Measurements from ENCODE around the gene SHOX. TPM values are rescaled to one million over a fixed set of nuclear protein-coding genes. Genes with fewer than 3 reads are reported as not detected.
"Not testable (repeated sequence)": the region's sequence is repeated elsewhere in the genome, so short reads cannot be mapped to it uniquely, and the experiment has no call there.

The SHOX gene
- total RNA-seq, 1 donor from 2014 or later: not detected

DNA sequence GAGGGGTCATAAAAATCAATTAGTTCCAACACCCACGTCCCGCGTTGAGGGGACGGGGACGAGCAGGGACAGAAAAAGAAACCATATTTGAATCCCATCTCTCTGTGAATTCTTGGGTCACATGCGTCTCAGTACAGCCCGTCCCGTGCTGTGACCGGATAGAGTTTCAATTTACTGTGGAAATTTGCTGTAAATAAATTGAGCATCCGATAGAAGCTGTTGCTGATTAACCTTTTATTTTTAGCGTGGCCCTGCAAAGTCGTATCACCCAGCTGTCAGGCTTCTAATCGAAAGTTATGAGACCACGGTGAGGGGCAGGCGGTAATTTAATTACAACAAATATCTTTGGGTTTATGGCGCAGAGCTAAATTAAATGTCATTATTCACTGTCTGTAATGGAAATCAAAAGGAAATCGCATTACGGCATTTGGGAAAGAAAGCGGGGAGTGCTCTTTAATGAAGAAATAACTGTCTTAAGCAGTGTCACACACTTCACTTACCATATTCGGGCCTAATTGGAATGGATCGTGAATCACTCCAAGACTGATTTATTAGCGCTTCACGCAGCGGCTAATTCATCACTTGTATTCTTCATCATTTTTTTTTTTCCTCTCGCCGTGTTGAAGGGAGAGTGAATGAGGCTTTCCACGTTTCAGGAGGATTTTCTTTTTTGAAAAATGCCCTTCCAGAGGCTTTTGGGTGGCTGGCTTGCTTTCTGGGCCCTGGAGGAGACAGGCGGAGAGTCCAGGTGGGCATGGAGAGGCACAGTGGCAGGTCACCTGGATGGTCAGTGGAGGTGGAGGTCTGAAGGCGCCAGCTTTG is 7.3 kb downstream of the SHOX start:
- DNase-seq: no peak

DNA sequence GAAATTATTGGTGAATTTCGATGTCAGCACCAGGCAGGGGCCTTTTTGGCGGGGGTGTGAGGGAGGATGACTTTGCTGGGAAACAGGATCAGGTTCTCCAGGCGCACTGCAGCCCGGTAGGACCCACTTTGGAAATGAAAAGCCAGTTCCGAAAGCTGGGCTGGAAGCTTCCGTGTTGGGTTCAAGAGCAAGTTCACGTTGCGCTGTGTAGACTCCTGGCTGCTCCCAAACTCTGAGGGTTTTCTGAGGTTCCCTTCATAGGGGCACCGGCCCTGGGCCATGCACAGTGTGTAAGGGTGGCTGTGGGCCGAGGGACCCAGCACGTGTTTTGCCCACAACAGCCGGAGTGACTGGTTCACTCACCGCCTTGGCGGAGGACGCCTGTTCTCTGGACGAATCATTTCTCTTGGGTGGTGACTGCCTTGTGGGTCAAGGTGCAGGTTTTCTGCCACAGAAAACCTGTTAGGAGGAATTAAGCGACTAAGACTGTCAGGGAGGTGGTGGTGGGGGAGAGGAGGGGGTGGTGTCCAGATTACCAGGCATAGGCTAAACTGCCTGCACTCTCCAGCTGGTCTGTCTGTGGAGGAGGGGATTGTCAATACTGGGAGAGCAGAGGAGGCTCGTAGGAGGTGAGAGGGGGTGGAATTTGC is 8.0 kb downstream of the SHOX start:
- DNase-seq: no peak

DNA sequence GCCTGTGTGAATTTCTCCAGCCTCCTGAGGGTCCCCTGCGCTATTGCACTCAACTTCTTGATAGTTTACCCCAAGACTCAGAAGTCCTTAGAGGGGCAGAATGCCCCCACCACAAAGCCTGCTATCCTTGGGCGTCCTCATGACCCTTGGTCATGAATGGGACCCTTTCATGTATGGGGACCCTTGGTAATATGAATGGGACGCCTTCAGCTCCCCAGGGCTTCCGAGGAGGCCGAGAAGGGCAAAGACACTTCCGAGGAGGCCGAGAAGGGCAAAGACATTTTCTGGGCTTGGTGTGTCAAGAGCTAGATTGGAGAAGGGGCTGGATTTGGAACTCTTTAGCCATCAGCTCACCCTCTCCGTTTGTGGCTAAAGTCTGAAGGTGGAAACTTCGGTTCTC is 8.6 kb downstream of the SHOX start:
- no peak for DNase-seq

DNA sequence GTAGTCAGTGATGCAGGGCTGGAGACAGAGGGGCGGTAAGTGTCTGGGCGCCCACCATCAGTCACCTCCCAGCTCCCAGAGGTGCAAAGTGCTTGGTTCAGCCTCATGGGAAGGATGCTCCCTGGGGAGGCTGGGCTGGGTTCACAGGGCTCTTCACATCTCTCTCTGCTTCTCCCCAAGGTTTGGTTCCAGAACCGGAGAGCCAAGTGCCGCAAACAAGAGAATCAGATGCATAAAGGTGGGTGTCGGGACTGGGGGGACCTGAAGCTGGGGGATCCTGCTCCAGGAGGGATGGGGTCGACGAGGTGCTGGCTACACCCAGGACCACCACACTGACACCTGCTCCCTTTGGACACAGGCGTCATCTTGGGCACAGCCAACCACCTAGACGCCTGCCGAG is 10.1 kb downstream of the SHOX start:
- no peak for DNase-seq

DNA sequence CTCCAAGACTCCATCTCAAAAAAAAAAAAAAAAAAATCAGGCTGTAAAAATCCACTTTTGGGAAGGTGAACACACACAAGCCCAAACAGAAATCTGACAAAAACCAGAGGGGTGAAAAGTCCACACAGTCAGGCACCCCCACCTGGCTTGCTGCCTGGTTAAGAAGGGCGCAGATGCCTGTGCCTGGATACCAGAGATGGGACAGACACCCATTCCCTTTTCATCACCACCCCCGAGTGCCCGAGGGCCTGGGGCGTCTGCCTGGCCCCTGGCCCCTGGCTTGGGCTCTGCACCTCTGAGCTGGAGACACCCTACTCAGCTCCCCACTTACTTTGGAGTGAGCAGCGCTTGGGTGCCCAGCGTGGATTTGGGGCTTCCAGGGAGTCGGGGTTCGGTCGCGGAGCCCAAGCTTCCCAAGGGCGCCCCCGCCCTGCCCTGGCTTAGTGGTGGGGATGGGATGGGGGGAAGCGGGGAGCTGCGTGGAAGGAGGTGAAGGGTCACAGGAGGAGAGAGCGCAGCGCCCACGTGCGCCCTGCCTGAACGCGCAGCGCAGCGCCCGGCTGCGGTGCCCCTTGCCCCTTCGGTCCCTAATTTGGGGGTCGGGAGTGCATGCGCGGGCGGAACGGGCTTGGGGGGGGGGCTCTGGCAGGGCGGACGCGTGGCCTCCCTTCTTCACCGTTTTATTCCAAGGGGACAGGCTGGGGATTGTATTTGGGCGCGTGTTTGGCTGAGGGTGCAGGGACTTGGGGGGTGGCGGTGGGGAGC is 11.3 kb downstream of the SHOX start:
- DNase-seq: no peak

DNA sequence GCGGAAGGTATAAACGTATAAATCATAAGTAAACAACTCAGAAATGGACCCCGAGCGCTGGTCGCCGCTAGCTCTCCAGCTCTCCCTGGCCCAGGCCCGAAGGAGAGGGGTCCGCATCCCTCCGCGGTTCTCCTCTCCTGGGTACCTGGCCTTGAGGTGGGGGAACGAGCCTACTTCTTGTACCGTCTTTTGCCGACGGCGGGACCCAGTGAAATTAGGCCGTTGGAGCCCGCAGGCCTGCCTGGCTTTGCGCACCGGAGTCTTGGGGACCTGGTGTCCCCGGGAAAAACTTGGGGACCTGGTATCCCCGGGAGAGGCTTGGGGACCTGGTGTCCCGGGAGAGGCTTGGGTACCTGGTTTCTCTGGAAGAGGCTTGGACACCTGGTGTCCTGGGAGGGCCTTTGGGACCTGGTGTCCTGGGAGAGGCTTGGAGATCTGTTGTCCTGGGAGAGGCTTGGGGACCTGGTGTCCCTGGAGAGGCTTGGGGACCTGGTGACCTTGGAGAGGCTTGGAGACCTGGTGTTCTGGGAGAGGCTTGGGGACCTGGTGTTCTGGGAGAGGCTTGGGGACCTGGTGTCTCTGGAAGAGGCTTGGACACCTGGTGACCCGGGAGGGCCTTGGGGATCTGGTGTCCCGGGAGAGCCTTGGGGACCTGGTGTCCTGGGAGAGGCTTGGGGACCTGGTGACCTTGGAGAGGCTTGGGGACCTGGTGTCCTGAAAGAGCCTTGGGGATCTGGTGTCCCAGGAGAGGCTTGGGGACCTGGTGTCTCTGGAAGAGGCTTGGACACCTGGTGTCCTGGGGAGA is 12.0 kb downstream of the SHOX start:
- DNase-seq: no peak

DNA sequence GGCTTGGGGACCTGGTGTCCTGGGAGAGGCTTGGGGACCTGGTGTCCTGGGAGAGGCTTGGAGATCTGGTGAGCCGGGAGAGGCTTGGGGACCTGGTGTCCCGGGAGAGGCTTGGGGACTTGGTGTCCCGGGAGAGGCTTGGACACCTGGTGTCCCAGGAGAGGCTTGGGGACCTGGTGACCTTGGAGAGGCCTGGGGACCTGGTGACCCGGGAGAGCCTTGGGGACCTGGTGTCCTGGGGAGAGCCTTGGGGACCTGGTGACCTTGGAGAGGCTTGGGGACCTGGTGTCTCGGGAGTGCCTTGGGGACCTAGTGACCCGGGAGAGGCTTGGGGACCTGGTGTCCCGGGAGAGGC is 12.6 kb downstream of the SHOX start:
- DNase-seq: no peak

DNA sequence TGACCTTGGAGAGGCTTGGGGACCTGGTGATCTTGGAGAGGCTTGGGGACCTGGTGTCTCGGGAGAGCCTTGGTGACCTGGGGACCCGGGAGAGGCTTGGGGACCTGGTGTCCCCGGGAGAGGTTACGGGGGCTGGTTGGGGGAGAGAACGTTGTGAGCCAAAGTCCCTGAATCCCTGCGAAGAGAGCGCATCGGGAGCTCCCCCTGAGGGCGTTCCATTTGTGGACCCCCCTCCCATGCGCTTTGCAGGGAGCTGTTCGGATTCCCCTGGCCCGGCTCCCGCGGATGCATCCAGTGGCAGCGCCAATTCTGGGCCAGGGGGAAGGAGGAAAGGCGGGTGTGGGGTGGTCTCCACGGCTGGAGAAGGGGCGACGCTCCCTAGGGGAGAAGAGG is 13.3 kb downstream of the SHOX start:
- no peak for DNase-seq

DNA sequence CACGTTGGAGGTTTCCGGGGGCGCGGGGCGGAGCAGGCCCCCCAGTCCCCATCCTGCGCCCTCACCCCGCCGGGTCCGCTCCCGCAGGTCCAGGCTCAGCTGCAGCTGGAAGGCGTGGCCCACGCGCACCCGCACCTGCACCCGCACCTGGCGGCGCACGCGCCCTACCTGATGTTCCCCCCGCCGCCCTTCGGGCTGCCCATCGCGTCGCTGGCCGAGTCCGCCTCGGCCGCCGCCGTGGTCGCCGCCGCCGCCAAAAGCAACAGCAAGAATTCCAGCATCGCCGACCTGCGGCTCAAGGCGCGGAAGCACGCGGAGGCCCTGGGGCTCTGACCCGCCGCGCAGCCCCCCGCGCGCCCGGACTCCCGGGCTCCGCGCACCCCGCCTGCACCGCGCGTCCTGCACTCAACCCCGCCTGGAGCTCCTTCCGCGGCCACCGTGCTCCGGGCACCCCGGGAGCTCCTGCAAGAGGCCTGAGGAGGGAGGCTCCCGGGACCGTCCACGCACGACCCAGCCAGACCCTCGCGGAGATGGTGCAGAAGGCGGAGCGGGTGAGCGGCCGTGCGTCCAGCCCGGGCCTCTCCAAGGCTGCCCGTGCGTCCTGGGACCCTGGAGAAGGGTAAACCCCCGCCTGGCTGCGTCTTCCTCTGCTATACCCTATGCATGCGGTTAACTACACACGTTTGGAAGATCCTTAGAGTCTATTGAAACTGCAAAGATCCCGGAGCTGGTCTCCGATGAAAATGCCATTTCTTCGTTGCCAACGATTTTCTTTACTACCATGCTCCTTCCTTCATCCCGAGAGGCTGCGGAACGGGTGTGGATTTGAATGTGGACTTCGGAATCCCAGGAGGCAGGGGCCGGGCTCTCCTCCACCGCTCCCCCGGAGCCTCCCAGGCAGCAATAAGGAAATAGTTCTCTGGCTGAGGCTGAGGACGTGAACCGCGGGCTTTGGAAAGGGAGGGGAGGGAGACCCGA is 14.0 kb downstream of the SHOX start:
- no peak for DNase-seq

DNA sequence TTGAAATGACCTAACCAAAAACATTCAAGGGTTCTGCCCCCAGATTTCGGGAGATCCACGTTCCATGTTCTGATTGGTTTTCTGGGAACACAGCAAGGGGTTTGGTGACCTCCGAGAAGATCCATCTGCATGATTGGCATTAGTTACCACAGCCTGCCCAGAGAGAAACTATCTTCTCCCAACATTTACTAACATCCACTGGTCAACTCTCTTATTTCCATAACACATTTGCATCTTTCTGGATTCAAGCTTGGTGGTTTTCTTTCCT is 15.6 kb downstream of the SHOX start:
- DNase-seq: no peak

DNA sequence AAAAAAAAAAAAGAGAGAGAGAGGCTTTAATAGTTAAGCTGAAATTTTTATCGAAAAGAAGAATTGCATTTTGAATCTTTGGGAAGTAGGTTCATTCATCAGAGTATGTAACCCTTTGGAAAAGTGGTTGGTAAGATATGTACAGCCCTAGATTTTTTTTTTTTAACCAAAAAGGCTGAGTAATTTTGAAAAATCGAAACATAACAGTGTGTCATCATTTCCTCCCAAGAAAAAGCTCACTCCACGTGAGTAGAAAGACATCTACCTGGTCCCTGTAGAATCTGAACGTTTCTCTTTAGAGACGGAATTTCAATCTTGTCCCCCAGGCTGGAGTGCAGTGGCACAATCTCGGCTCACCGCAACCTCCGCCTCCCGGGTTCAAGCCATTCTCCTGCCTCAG is 16.2 kb downstream of the SHOX start:
- DNase-seq: no peak

DNA sequence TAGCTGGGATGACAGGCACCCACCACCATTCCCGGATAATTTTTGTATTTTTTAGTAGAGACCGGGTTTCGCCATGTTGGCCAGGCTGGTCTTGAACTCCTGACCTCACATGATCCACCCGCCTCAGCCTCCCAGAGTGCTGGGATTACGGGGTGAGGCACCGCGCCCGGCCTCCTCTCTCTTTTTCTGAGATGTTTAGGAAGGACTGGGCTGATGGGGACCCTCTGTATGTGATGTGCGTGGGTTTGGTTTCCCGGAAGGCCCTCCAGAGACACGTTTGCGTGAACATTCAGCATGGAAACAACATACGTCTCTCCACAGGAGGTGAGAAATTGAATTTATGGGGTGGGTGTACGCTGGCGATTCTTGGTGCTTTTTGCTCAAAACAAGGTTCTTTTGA is 18.6 kb downstream of the SHOX start:
- no peak for DNase-seq

DNA sequence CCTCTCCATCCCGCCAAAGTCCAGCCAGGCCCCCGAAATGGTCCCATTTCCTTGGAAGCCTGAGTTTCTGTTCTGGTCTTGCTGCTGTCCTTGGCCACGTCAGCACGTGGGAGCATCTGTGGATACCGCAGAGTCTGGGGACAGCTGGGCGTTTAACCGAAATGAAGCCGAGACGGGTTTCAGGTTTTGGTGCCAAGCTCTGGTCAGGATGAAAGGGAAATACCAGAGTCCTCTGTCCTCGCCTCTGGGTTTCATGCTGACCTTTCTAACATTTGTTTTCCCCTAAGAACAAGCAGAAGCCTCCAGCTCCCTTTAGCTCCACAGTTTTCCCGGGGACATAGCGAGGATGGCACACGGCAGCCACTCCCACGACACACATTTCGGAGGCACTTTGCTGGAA is 19.7 kb downstream of the SHOX start:
- no peak for DNase-seq

DNA sequence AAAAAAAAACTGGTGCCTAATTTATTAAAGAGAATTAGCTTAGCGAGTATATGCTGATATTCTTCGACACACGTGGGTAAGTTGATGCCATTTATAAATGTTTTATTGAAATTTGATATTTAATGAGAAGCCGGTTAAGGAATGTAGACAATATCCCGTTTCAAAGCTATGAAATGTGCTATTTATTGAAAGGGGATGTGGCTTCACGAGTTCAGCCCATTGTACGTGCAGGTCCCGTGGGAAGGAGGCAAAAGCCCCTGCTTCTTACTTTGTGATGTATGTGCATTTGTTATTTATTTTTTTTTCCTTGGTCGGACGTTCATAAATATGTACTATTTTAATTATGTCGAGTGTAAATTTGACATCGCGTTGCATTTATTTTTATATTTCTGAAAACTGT is 20.2 kb downstream of the SHOX start:
- DNase-seq: no peak

DNA sequence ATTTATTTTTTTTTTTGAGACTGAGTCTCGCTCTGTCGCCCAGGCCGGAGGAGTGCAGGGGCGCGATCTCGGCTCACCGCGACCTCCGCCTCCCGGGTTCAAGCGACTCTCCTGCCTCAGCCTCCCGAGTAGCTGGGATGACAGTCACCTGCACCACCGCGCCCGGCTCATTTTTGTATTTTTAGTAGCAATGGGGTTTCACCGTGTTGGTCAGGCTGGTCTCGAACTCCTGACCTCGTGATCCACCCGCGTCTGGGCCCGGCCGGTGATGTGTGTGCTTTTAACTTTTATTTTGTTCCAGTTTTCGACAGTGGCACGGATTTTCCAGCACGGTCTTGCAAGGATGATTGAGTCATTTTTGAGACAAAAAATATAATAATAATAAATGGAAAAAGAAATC is 21.3 kb downstream of the SHOX start:
- not testable (repeated sequence) for DNase-seq

DNA sequence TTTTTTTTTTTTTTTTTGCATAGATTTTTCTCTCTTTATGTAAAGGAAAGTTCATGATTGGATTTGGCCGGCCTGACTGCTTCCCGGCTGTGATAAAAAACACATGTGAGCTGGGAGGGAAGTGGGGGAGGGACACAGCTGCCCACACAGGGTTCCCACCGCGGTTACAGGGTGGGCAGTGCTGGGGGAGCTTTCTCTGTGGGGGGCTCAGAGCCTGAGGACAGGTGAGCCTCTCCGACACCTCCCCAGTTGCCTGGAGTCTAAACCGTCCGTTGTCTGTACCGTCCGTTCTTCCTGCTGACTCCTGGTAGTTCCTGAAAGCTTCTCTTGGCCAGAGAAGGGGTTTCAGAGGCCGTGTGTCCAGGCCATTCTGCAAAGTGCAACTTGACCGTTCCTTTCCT is 21.8 kb downstream of the SHOX start:
- peak; percentile 41 for DNase-seq

DNA sequence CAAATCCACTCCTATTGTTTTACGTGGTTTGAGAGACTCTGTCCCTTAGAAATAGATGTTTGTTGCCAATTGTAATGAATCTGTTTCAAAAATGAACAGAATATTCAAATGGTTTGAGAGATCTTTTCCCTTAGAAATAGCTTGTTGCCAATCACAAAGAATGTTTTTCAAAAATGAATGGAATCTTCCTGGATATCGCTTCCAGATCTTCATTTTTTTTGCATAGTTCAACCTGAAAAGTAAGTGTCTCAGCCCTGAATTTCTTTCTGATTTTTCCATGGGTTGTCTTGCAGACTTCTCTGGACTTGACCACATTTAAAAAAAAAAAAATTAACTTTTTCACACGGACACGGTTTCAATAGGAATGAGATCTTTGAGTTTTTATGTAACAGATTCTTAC is 22.7 kb downstream of the SHOX start:
- no peak for DNase-seq

DNA sequence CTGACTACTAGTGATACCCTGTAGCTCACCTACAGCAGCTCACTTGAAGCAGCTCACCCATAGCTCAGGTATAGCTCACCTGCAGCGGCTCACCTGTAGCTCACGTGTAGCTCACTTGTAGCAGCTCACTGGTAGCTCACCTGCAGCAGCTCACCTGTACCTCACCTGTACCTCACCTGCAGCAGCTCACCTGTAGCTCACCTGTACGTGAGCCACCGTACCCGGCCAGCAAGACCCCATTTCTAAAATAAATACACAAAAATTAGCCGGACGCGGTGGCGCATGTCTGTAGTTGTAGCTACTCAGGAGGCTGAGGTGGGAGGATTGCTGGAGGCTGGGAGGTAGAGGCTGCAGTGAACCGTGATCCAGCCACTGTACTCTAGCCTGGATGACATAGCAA is 30.6 kb downstream of the SHOX start:
- no peak for DNase-seq

DNA sequence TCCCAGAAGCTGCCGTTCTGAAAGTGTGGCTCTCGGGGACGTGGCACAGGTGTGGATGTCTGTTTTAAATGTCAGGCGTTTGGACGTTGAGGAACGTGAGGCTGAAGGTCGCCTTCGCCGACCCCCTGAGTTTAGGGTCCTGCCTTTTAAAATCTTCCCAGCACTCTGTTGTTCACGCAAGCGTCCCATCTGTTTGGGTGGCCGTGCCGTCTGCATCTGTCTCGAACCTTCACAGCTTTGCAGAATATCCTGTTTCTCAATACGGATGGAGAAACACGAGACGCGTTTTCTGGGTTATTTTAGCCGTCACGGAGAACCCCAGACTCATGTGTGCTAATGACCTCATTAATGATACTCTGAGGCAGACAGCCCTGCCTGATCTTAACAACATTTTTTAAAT is 31.5 kb downstream of the SHOX start:
- DNase-seq: no peak

DNA sequence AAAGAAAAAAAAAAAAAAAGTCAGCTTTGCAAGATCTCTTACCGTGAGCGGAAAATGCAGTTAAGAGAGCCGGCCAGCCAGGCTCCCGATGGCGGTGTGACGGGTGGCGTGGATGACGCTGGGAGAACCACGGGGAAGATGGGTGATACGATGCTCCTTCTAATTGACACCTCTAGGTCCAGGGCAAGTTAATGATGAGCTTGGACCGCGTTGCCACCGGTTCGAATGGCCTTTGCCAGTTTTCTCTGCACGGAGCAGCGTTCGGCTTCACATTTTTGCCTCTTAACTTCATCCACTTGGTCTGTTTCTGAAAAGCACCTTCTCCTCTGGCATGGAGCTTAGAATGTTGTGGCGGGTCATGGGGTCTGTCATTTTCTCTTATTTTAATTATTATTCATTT is 33.2 kb downstream of the SHOX start:
- no peak for DNase-seq

Measured in skin of body (tissue), 2 donors.